ENCODE results near the gene CAMK2G.
A peak's percentile ranks its signal among the peaks of the same experiment; 100 is the strongest.

The CAMK2G gene

GRCh38 chr10:73878365-73878764, 4.0 kb upstream of the CAMK2G start:
- H3K4me3 Mint-ChIP-seq, result no peak overlapping the region
- no peak overlapping the region for H3K27ac Mint-ChIP-seq
- H3K4me1 Mint-ChIP-seq (ENCODE audit: low read depth), result peaks cover 25% of the 10 kb centered on the region
- peaks cover 27% of the 10 kb centered on the region for H3K27me3 Mint-ChIP-seq (ENCODE audit: low read depth)
- H3K9me3 Mint-ChIP-seq, result no peaks in the 10 kb centered on the region
- H3K36me3 Mint-ChIP-seq (ENCODE audit: low read depth), result no peaks in the 10 kb centered on the region

GRCh38 chr10:73877533-73878160, 3.3 kb upstream of the CAMK2G start:
- peaks cover 4% of the 10 kb centered on the region for H3K36me3 Mint-ChIP-seq (ENCODE audit: low read depth)
- H3K4me3 Mint-ChIP-seq, result no peak overlapping the region
- no peaks in the 10 kb centered on the region for H3K9me3 Mint-ChIP-seq
- H3K27ac Mint-ChIP-seq, result no peak overlapping the region
- H3K4me1 Mint-ChIP-seq (ENCODE audit: low read depth), result peaks cover 32% of the 10 kb centered on the region
- H3K27me3 Mint-ChIP-seq (ENCODE audit: low read depth), result peaks cover 27% of the 10 kb centered on the region

- peak overlapping the region; percentile 1 for H3K27ac Mint-ChIP-seq
- no peak overlapping the region for H3K4me3 Mint-ChIP-seq
- H3K27me3 Mint-ChIP-seq (ENCODE audit: low read depth), result peaks cover 27% of the 10 kb centered on the region
- H3K36me3 Mint-ChIP-seq (ENCODE audit: low read depth), result peaks cover 8% of the 10 kb centered on the region
- no peaks in the 10 kb centered on the region for H3K9me3 Mint-ChIP-seq
- peaks cover 37% of the 10 kb centered on the region for H3K4me1 Mint-ChIP-seq (ENCODE audit: low read depth)
Measured at GRCh38 chr10:73876971-73877370, 2.6 kb upstream of the CAMK2G start.

GRCh38 chr10:73876566-73876965, 2.2 kb upstream of the CAMK2G start:
- peaks cover 26% of the 10 kb centered on the region for H3K27me3 Mint-ChIP-seq (ENCODE audit: low read depth)
- H3K4me3 Mint-ChIP-seq, result no peak overlapping the region
- H3K27ac Mint-ChIP-seq, result peak overlapping the region; percentile 1
- peaks cover 41% of the 10 kb centered on the region for H3K4me1 Mint-ChIP-seq (ENCODE audit: low read depth)
- peaks cover 12% of the 10 kb centered on the region for H3K36me3 Mint-ChIP-seq (ENCODE audit: low read depth)
- no peaks in the 10 kb centered on the region for H3K9me3 Mint-ChIP-seq

- H3K36me3 Mint-ChIP-seq (ENCODE audit: low read depth), result peaks cover 15% of the 10 kb centered on the region
- H3K4me1 Mint-ChIP-seq (ENCODE audit: low read depth), result peaks cover 44% of the 10 kb centered on the region
- H3K4me3 Mint-ChIP-seq, result no peak overlapping the region
- H3K27me3 Mint-ChIP-seq (ENCODE audit: low read depth), result peaks cover 22% of the 10 kb centered on the region
- H3K9me3 Mint-ChIP-seq, result no peaks in the 10 kb centered on the region
- no peak overlapping the region for H3K27ac Mint-ChIP-seq
Measured at GRCh38 chr10:73876157-73876556, 1.8 kb upstream of the CAMK2G start.

GRCh38 chr10:73875139-73875475, 752 bp upstream of the CAMK2G start:
- peaks cover 17% of the 10 kb centered on the region for H3K27me3 Mint-ChIP-seq (ENCODE audit: low read depth)
- peak overlapping the region; percentile 71 for H3K27ac Mint-ChIP-seq
- H3K4me1 Mint-ChIP-seq (ENCODE audit: low read depth), result peaks cover 53% of the 10 kb centered on the region
- peaks cover 22% of the 10 kb centered on the region for H3K36me3 Mint-ChIP-seq (ENCODE audit: low read depth)
- H3K4me3 Mint-ChIP-seq, result peak overlapping the region; percentile 85
- no peaks in the 10 kb centered on the region for H3K9me3 Mint-ChIP-seq

- no peak overlapping the region for H3K27ac Mint-ChIP-seq
- H3K9me3 Mint-ChIP-seq, result no peaks in the 10 kb centered on the region
- H3K36me3 Mint-ChIP-seq (ENCODE audit: low read depth), result peaks cover 22% of the 10 kb centered on the region
- no peak overlapping the region for H3K4me3 Mint-ChIP-seq
- peaks cover 11% of the 10 kb centered on the region for H3K27me3 Mint-ChIP-seq (ENCODE audit: low read depth)
- H3K4me1 Mint-ChIP-seq (ENCODE audit: low read depth), result peaks cover 48% of the 10 kb centered on the region
Measured at GRCh38 chr10:73873838-73874215, 528 bp downstream of the CAMK2G start.

GRCh38 chr10:73873142-73873837, 1.1 kb downstream of the CAMK2G start:
- Mint-ChIP-seq H3K27me3 (ENCODE audit: low read depth) (peaks cover 11% of the 10 kb centered on the region), H3K4me1 (ENCODE audit: low read depth) (peaks cover 52% of the 10 kb centered on the region)

GRCh38 chr10:73872190-73872710, 2.1 kb downstream of the CAMK2G start:
- no peaks in the 10 kb centered on the region for H3K9me3 Mint-ChIP-seq
- H3K4me3 Mint-ChIP-seq, result peak overlapping the region; percentile 79
- peaks cover 59% of the 10 kb centered on the region for H3K4me1 Mint-ChIP-seq (ENCODE audit: low read depth)
- no peak overlapping the region for H3K27ac Mint-ChIP-seq
- H3K36me3 Mint-ChIP-seq (ENCODE audit: low read depth), result peaks cover 25% of the 10 kb centered on the region
- H3K27me3 Mint-ChIP-seq (ENCODE audit: low read depth), result peaks cover 5% of the 10 kb centered on the region

More at GRCh38 chr10:73873142-73873837, 1.1 kb downstream of the CAMK2G start:
- Mint-ChIP-seq H3K9me3 (no peaks in the 10 kb centered on the region), H3K4me3 (peak overlapping the region; percentile 79), H3K27ac (peak overlapping the region; percentile 63), H3K36me3 (ENCODE audit: low read depth) (peaks cover 24% of the 10 kb centered on the region)

- Mint-ChIP-seq H3K4me3 (peak overlapping the region; percentile 79), H3K27me3 (ENCODE audit: low read depth) (no peaks in the 10 kb centered on the region), H3K9me3 (no peaks in the 10 kb centered on the region), H3K36me3 (ENCODE audit: low read depth) (peaks cover 29% of the 10 kb centered on the region), H3K4me1 (ENCODE audit: low read depth) (peaks cover 62% of the 10 kb centered on the region), H3K27ac (no peak overlapping the region)
Measured at GRCh38 chr10:73871295-73872189, 2.8 kb downstream of the CAMK2G start.

GRCh38 chr10:73868655-73869195, 5.6 kb downstream of the CAMK2G start:
- Mint-ChIP-seq H3K27ac (peak overlapping the region; percentile 43), H3K9me3 (no peaks in the 10 kb centered on the region), H3K36me3 (ENCODE audit: low read depth) (peaks cover 39% of the 10 kb centered on the region), H3K4me3 (no peak overlapping the region), H3K27me3 (ENCODE audit: low read depth) (no peaks in the 10 kb centered on the region), H3K4me1 (ENCODE audit: low read depth) (peaks cover 79% of the 10 kb centered on the region)

GRCh38 chr10:73867871-73868631, 6.3 kb downstream of the CAMK2G start:
- Mint-ChIP-seq H3K27me3 (ENCODE audit: low read depth) (no peaks in the 10 kb centered on the region), H3K4me1 (ENCODE audit: low read depth) (peaks cover 78% of the 10 kb centered on the region), H3K36me3 (ENCODE audit: low read depth) (peaks cover 42% of the 10 kb centered on the region), H3K27ac (peak overlapping the region; percentile 49), H3K9me3 (no peaks in the 10 kb centered on the region), H3K4me3 (no peak overlapping the region)

GRCh38 chr10:73867126-73867807, 7.1 kb downstream of the CAMK2G start:
- Mint-ChIP-seq H3K27ac (peak overlapping the region; percentile 96), H3K4me3 (no peak overlapping the region), H3K9me3 (no peaks in the 10 kb centered on the region), H3K36me3 (ENCODE audit: low read depth) (peaks cover 37% of the 10 kb centered on the region), H3K4me1 (ENCODE audit: low read depth) (peaks cover 72% of the 10 kb centered on the region), H3K27me3 (ENCODE audit: low read depth) (no peaks in the 10 kb centered on the region)

Measured in T-helper 1 cell treated with Interleukin-12 subunit alpha and Interleukin-12 subunit beta and Interleukin-4 antibody, amounts not matched to agents 30 μg/mL and 1 μg/mL, for 36 hours (primary cell).